Omental fat pad (tissue), 4 donors: ENCODE measurements around the gene ITGA4. TPM values are rescaled to one million over a fixed set of nuclear protein-coding genes. Genes with fewer than 3 reads are reported as not detected.
"Not testable (repeated sequence)": the region's sequence is repeated elsewhere in the genome, so short reads cannot be mapped to it uniquely, and the experiment has no call there.

Experiments used
- ATAC-seq: fragments of 150-250 bp; one replicate; pipeline ENCODE4 v1.9.1; 2016; ENCODE audit warnings: mild to moderate bottlenecking, moderate library complexity; ENCODE audit not compliant: low FRiP score
- DNase-seq: peaks from one replicate; pipeline ENCODE4 v3.0.0-alpha.2; 2019; ENCODE audit warnings: low spot score
- CTCF ChIP-seq, 3 donors: fragments of 450-650 bp; IDR thresholded peaks; one replicate each; pipeline ENCODE4 v1.5.1; 2016 to 2017; ENCODE audit warnings: antibody characterized with exemption in 3 of 3, mild to moderate bottlenecking in 3 of 3, moderate library complexity in 2 of 3
- total RNA-seq, 4 donors: library from RNA; depleted of rRNA; stranded (reverse); fragments of >200 nt; gene quantifications; one replicate each; pipeline ENCODE4 v1.1.0, GENCODE V29; 2016

The ITGA4 gene
- total RNA-seq, 4 donors from 2014 or later = 5.6 to 25.6 (median 6.9) TPM

GRCh38 chr2:181441670-181442069, 15.5 kb upstream of the ITGA4 start:
- no peak for TF ChIP-seq CTCF (IDR thresholded peaks at IDR 0.05)
- DNase-seq = no peak
- no peak for ATAC-seq

- DNase-seq = no peak
- TF ChIP-seq CTCF (IDR thresholded peaks at IDR 0.05) = no peak
These were observed 12.5 kb upstream of the ITGA4 start for GRCh38 chr2:181444654-181445053.

GRCh38 chr2:181446985-181447384, 10.2 kb upstream of the ITGA4 start:
- ATAC-seq (no peak), DNase-seq (no peak)
- TF ChIP-seq CTCF (IDR thresholded peaks at IDR 0.05) = no peak

More at GRCh38 chr2:181444654-181445053, 12.5 kb upstream of the ITGA4 start:
- no peak for ATAC-seq

- not testable (repeated sequence) for ATAC-seq, DNase-seq
These were observed 7.9 kb upstream of the ITGA4 start for GRCh38 chr2:181449278-181449677.

- no peak for TF ChIP-seq CTCF (IDR thresholded peaks at IDR 0.05)
- DNase-seq (no peak), ATAC-seq (no peak)
These were observed 2.3 kb upstream of the ITGA4 start for GRCh38 chr2:181454686-181455450.

GRCh38 chr2:181456660-181457120, 496 bp upstream of the ITGA4 start:
- no peak for TF ChIP-seq CTCF (IDR thresholded peaks at IDR 0.05)
- ATAC-seq = peak; percentile 47
- no peak for DNase-seq

- DNase-seq (no peak), ATAC-seq (no peak)
- no peak for TF ChIP-seq CTCF (IDR thresholded peaks at IDR 0.05)
These were observed 697 bp downstream of the ITGA4 start for GRCh38 chr2:181457741-181458425.
